PC-9 (cell line): ENCODE measurements around the gene RPTOR. TPM values are rescaled to one million over a fixed set of nuclear protein-coding genes. Genes with fewer than 3 reads are reported as not detected.

ENCODE experiments used
- BruUV-seq: library from RNA; stranded (reverse); fragments of 400-500 nt; replicated peaks from 2 replicates; lab custom pipeline; 2021; lab: Mats Ljungman, UMichigan
- CTCF ChIA-PET: fragments of 300-600 bp; sonication (Branson Sonifier 250); formaldehyde crosslinking; loops from one replicate; lab custom pipeline; 2022; ENCODE audit warnings: antibody characterized with exemption; lab: Charles Lee
- POLR2A ChIA-PET: fragments of 300-600 bp; sonication (Branson Sonifier 250); formaldehyde crosslinking; loops from one replicate; lab custom pipeline; 2022; ENCODE audit warnings: antibody characterized with exemption; ENCODE audit not compliant: unreplicated experiment; lab: Charles Lee
- DNase-seq, 2 experiments: peaks; one replicate each; pipeline versions ENCODE4 v3.0.0 to v3.0.0-alpha.2; 2015 to 2022; ENCODE audit warnings: mixed read lengths in 1 of 2
- H2AFZ ChIP-seq: fragments of 200-600 bp; sonication (generic); 2 replicates; pipeline ENCODE4 v1.8.1; 2017; ENCODE audit warnings: antibody characterized with exemption
- H3F3A ChIP-seq: fragments of 200-600 bp; sonication (generic); 2 replicates; pipeline ENCODE4 v1.8.1; 2017; ENCODE audit warnings: antibody characterized with exemption, mild to moderate bottlenecking, low read depth; ENCODE audit not compliant: insufficient read depth
- H3K27ac ChIP-seq: fragments of 200-600 bp; sonication (generic); 2 replicates; pipeline ENCODE4 v1.6.1; 2016; ENCODE audit warnings: mixed run types
- H3K27me3 ChIP-seq: fragments of 200-600 bp; sonication (generic); 2 replicates; pipeline ENCODE4 v1.6.1; 2016; ENCODE audit warnings: low read depth, mixed run types; ENCODE audit not compliant: insufficient read depth
- H3K36me3 ChIP-seq: fragments of 200-600 bp; sonication (generic); 2 replicates; pipeline ENCODE4 v1.6.1; 2016; ENCODE audit warnings: low read depth, mixed run types
- H3K4me1 ChIP-seq: fragments of 200-600 bp; sonication (generic); replicated peaks from 2 replicates; pipeline ENCODE4 v1.6.1; 2016; ENCODE audit warnings: mixed run types; ENCODE audit not compliant: insufficient read depth
- H3K4me2 ChIP-seq: fragments of 200-600 bp; sonication (generic); 2 replicates; pipeline ENCODE4 v1.6.1; 2017; ENCODE audit warnings: mixed run types
- H3K4me3 ChIP-seq: fragments of 200-600 bp; sonication (generic); 2 replicates; pipeline ENCODE4 v1.6.1; 2016; ENCODE audit warnings: mixed run types
- H3K79me2 ChIP-seq: fragments of 200-600 bp; sonication (generic); 2 replicates; pipeline ENCODE4 v1.6.1; 2017; ENCODE audit warnings: low read depth, mixed run types
- H3K9me2 ChIP-seq: fragments of 200-600 bp; sonication (generic); 2 replicates; pipeline ENCODE4 v1.8.1; 2017; ENCODE audit warnings: mild to moderate bottlenecking; ENCODE audit not compliant: insufficient read depth
- H3K9me3 ChIP-seq: fragments of 200-600 bp; sonication (generic); 2 replicates; pipeline ENCODE4 v1.8.1; 2016; ENCODE audit warnings: low read depth; ENCODE audit not compliant: insufficient read depth
- H4K20me1 ChIP-seq: fragments of 200-600 bp; sonication (generic); 2 replicates; pipeline ENCODE4 v1.8.1; 2017; ENCODE audit not compliant: insufficient read depth
- EZH2 ChIP-seq: fragments of 200-600 bp; sonication (generic); IDR thresholded peaks from 2 replicates; pipeline ENCODE4 v1.8.0; 2017; ENCODE audit warnings: antibody characterized with exemption, low read depth
- intact Hi-C: fragments of 100-400 bp; cut with micrococcal nuclease; formaldehyde crosslinking; loops from one replicate; pipeline ENCODE4 v1.10.0; 2022; ENCODE audit not compliant: unreplicated experiment
- total RNA-seq: library from RNA; stranded (reverse); gene quantifications from 2 replicates; pipeline ENCODE4 v1.2.3, GENCODE V29; 2021
- TF ChIP-seq, protein P1 (sequence below): fragments of 200-600 bp; sonication (generic); conservative IDR thresholded peaks from 2 replicates; pipeline ENCODE4 v1.6.1; 2017; ENCODE audit warnings: mixed run types, antibody characterized with exemption, mild to moderate bottlenecking, moderate library complexity

Gene RPTOR
- total RNA-seq, 1 experiment from 2014 or later, result 50.8 TPM

DNA sequence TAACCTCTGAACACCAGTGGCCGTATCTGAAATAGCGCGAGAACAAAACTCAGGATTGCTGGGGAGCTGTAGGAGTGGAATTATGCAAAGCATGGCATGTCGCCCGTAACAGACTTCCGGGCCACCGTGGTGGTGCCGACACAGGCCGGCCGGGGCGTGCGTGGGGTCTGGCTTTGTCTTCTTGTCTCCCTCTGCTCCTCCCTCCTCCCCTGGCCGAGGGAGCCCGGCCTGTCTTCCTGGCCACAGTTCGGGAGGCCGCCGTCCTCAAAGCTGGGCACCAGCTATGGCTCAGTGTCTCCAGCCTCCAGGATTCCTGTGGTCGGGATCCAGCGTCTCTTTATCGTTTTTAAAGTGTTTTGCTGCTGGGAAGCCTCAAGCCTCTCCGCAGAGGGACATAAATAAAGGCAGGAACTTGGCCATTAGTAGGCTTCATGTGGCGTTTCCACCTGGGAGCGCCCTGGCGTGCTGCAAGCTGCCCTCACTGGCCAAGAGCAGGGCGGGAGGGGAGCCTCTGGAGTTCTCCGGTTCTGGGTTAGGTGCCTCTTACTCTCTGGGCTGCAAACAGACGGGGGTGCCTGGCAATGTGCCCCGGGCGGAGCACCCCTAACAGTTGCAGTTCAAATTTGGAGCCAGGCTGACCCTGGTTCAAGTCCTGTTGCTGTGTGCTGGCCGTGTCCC, 46.3 kb upstream of the RPTOR start:
- no peaks in the 10 kb centered on the region for H3K4me1 ChIP-seq
- no peaks in the 10 kb centered on the region for H3K79me2 ChIP-seq
- POLR2A ChIA-PET, result interaction anchor here (0.7 kb wide), 1 partner anchor 440 kb away, joined by 3 read pairs; no protein-coding TSS in a partner anchor
- H3F3A ChIP-seq, result no peaks in the 10 kb centered on the region
- H3K4me3 ChIP-seq, result no peak overlapping the region
- H3K36me3 ChIP-seq, result no peaks in the 10 kb centered on the region
- intact Hi-C loops, result no loop called here
- BruUV-seq, result no TSS peak
- no peaks in the 10 kb centered on the region for H4K20me1 ChIP-seq
- no peak for DNase-seq
- H3K27me3 ChIP-seq, result peaks cover 5% of the 10 kb centered on the region; the same call in 1 of the 2 replicates
- no peak for TF ChIP-seq EZH2
- TF ChIP-seq, protein P1, sequence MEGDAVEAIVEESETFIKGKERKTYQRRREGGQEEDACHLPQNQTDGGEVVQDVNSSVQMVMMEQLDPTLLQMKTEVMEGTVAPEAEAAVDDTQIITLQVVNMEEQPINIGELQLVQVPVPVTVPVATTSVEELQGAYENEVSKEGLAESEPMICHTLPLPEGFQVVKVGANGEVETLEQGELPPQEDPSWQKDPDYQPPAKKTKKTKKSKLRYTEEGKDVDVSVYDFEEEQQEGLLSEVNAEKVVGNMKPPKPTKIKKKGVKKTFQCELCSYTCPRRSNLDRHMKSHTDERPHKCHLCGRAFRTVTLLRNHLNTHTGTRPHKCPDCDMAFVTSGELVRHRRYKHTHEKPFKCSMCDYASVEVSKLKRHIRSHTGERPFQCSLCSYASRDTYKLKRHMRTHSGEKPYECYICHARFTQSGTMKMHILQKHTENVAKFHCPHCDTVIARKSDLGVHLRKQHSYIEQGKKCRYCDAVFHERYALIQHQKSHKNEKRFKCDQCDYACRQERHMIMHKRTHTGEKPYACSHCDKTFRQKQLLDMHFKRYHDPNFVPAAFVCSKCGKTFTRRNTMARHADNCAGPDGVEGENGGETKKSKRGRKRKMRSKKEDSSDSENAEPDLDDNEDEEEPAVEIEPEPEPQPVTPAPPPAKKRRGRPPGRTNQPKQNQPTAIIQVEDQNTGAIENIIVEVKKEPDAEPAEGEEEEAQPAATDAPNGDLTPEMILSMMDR, result no peak
- no peak overlapping the region for H3K27ac ChIP-seq
- no peak overlapping the region for H2AFZ ChIP-seq
- H3K9me2 ChIP-seq, result no peaks in the 10 kb centered on the region
- no peaks in the 10 kb centered on the region for H3K9me3 ChIP-seq
- CTCF ChIA-PET, result no interaction called here
- H3K4me2 ChIP-seq, result no peak overlapping the region

DNA sequence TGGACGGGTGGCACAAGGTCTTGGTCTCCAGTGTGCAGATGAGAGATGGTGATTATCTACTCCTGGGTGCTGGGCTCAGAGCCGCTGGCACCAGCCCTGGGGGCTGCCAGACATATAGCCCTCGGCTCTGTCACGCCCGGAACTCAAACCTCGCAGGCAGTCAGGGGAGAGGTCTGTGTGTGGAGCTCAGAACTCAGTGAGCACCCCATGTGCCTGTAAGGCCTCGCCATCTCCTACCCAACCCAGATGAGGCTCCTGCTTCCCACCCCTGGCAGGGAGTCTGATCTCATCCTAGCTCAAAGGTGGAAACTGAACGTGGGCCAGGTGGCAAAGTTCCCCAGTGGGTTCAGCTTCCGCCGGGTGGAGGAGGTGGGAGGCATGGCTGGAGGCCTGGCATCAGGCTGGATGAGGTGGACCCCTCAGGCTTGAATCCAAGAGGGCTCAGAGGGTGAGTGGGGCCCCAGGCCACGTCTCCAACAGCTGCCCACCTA, 45.7 kb upstream of the RPTOR start:
- Histone ChIP-seq H3K9me2 (no peaks in the 10 kb centered on the region), H3K4me2 (no peak overlapping the region), H3K36me3 (no peaks in the 10 kb centered on the region), H4K20me1 (no peaks in the 10 kb centered on the region), H2AFZ (no peak overlapping the region), H3K4me1 (no peaks in the 10 kb centered on the region), H3K79me2 (no peaks in the 10 kb centered on the region), H3K27ac (no peak overlapping the region), H3K9me3 (no peaks in the 10 kb centered on the region), H3F3A (no peaks in the 10 kb centered on the region), H3K27me3 (peaks cover 5% of the 10 kb centered on the region; the same call in 1 of the 2 replicates), H3K4me3 (no peak overlapping the region)
- no peak for DNase-seq
- BruUV-seq, result no TSS peak
- intact Hi-C loops, result no loop called here
- ChIA-PET CTCF (no interaction called here), POLR2A (no interaction called here)
- TF ChIP-seq EZH2, result no peak
- TF ChIP-seq, protein P1, result no peak

DNA sequence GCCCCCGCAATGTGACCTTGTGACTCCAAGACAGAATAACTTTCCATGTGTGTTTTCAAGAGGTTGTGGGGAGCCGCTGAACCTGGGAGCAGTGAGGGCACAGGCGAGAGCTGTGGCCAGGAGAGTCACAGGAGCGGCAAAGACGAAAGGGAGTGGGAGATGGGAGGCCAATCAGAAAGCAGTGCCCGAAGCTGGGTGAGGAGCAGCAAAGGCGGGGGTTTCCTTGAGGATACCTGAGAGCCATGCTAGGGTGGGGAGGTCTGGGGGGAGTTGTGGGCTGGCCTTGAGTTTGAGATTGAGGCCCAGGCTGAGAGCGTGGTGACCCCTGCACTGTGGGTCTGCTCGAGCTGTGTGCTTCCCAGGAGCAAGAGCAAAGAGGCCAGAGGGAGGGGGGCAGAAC, 45.1 kb upstream of the RPTOR start:
- Histone ChIP-seq H3K4me1 (no peaks in the 10 kb centered on the region), H3K27ac (no peak overlapping the region), H2AFZ (no peak overlapping the region), H3K27me3 (peaks cover 5% of the 10 kb centered on the region; the same call in 1 of the 2 replicates), H3F3A (no peaks in the 10 kb centered on the region), H3K36me3 (no peaks in the 10 kb centered on the region), H3K4me3 (no peak overlapping the region), H3K4me2 (no peak overlapping the region), H3K9me2 (no peaks in the 10 kb centered on the region), H3K79me2 (no peaks in the 10 kb centered on the region), H3K9me3 (no peaks in the 10 kb centered on the region), H4K20me1 (no peaks in the 10 kb centered on the region)
- POLR2A ChIA-PET, result no interaction called here
- DNase-seq, result no peak
- TF ChIP-seq EZH2, result no peak
- TF ChIP-seq, protein P1, result no peak
- CTCF ChIA-PET, result no interaction called here
- intact Hi-C loops, result no loop called here
- no TSS peak for BruUV-seq
